Measurements from ENCODE around the gene IL17A. TPM values are rescaled to one million over a fixed set of nuclear protein-coding genes. Genes with fewer than 3 reads are reported as not detected.

Gene IL17A
- total RNA-seq, 4 donors from 2014 or later: not detected

DNA sequence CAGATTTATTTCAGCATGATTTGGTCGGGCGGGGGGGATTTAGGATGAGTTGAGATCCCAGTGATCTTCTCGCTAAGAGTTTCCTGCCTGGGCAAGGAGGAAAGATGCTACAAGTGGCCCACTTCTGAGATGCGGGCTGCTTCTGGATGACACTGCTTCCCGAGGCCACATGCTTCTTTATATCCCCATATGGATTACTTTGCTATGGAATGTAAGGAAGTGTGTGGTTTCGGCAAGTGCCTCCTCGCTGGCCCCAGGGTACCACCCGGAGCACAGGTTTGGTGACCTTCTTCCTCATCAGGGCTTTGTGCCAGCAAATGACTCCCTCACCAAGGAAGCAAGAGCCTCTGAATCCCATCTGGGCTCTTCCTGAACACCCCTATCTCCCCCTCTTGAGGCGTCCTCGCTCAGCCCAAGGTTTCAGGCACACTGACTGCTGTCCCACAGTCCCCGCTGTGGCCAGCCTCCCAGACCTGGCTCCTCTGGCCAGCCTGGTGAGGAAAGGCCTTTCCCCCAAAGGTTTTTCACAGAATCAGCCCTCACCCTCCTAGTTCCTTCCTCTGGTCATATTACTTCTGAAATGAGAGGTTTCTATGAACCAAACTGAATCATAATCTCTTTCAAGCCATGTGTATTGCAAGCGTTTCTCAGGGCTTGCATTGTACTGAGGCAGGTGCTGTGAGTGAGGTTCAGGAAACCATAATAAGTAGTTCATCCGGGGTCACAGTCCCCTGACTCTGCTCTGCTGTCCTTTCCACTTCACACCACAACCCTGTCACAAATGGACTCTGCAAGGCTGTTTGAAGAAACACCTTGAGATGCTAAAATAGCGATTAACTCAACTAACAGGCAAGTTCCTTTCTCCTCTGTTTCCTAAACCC lies 41.7 kb upstream of the IL17A start:
- TF ChIP-seq, protein P1, sequence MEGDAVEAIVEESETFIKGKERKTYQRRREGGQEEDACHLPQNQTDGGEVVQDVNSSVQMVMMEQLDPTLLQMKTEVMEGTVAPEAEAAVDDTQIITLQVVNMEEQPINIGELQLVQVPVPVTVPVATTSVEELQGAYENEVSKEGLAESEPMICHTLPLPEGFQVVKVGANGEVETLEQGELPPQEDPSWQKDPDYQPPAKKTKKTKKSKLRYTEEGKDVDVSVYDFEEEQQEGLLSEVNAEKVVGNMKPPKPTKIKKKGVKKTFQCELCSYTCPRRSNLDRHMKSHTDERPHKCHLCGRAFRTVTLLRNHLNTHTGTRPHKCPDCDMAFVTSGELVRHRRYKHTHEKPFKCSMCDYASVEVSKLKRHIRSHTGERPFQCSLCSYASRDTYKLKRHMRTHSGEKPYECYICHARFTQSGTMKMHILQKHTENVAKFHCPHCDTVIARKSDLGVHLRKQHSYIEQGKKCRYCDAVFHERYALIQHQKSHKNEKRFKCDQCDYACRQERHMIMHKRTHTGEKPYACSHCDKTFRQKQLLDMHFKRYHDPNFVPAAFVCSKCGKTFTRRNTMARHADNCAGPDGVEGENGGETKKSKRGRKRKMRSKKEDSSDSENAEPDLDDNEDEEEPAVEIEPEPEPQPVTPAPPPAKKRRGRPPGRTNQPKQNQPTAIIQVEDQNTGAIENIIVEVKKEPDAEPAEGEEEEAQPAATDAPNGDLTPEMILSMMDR (IDR thresholded peaks at IDR 0.05): no peak
- ATAC-seq (ENCODE audit: low FRiP score) (no peak), DNase-seq (ENCODE audit: low spot score) (no peak)

DNA sequence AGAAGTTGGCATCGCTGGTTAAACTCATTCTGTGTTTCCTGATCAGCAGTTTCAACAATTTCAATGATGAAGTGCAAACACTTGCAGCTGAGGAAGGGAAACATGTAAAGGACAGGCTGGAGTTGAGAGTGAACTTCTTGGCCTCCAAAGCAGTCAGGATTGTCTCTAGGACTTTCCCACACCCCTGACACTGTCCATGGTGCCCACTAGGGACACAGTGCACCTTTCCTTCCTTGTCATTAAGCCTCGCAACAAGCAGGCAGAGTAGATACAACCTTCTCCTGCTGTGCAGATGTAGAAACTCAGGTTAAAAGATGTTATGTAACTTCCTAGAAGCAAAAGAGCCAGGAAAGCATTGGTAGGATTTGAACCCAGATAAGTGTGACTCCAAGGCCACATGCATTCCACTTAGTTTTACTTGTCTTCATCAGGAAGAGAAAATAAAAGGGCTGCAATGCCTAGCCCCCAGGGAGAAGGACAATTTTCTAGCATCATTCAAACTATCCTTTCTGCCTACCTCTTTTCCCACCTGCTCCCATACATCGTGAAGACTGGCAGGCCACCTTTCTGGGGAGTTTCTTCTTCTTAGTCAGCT lies 39.2 kb upstream of the IL17A start:
- TF ChIP-seq, protein P1 (IDR thresholded peaks at IDR 0.05): no peak
- ATAC-seq (ENCODE audit: low FRiP score) (no peak), DNase-seq (ENCODE audit: low spot score) (no peak)

DNA sequence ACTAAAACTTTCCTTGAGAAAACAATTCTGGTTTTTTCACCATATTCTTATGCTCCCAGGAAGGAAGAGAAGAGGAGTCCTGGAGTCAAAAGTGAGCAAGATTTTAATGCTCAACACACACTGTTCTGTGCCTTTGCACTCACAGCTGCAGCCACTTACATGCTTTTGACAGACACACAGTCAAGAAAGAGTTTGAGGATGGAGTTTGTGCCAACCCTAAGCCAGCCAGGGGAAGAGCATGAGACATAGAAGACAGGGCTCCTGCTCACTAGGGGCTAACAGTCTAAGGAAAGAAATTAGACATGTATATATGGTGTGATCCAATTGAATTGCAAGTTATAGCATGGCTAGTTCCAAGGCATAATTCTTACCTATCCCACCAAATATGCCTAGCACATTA lies 37.1 kb upstream of the IL17A start:
- DNase-seq (ENCODE audit: low spot score) (no peak), ATAC-seq (ENCODE audit: low FRiP score) (no peak)
- TF ChIP-seq, protein P1 (IDR thresholded peaks at IDR 0.05): no peak

DNA sequence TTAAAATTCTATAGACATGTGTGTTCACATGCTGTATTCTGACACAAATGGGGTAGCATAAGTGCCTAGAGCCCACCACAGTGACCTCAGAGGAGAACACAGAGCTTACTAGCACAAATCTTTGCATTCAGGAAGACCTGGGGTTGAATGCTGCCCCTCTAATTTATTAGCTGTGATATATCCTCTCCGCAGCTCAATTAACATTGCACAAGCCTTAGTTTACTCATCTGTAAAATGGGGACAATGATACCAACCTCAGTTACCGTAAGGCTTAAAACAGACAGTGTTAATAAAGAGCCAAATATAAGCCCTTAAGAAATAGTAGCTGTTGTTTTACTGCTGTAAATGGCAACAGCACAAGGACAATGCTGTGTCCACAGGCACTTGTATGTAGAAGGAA lies 36.2 kb upstream of the IL17A start:
- ATAC-seq (ENCODE audit: low FRiP score) (no peak), DNase-seq (ENCODE audit: low spot score) (no peak)
- TF ChIP-seq, protein P1 (IDR thresholded peaks at IDR 0.05): no peak

DNA sequence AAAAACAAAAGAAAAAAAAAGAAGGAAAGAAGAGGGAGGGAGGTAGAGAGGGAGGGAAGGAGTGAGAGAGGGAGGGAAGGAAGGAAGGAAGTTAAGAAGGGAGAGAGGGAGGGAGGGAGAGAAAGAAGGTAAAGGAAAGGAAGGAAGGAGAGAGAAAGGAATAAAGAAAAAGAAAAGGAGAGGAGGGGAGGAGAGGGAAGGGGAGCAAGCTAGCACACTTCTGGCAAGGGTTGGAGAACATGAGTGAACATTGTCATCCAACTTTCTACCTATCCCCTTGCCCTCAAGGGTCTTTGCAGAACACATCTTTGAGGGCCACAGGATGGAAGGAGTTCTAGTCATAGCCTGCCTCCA lies 34.1 kb upstream of the IL17A start:
- ATAC-seq (ENCODE audit: low FRiP score) (no peak), DNase-seq (ENCODE audit: low spot score) (no peak)
- TF ChIP-seq, protein P1 (IDR thresholded peaks at IDR 0.05): no peak

DNA sequence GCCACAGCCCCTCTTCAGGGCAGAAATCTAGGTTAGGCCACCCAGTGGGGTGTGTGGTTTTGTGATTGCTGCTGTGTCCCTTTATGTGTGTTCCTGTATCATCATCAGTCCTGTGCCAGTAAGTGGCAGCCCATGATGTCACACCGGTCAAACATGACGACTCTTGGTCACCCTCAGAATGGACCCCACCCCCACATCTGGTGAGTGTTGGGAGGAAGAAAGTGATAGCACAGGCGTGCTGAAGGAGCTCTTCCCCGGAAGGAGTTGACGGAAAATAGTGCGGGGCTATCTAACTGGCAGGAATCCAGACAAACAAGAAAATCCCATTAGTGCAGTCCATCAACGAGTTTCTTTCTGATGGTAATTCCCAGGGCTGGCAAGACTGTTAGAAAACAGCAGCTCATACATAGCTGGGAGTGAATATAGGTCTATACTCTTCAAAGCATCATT lies 33.4 kb upstream of the IL17A start:
- no peak for ATAC-seq (ENCODE audit: low FRiP score)
- no peak for DNase-seq (ENCODE audit: low spot score)

More for the DNA sequence above, 33.4 kb upstream of the IL17A start:
- TF ChIP-seq, protein P1 (IDR thresholded peaks at IDR 0.05): no peak
